MM.1S (cell line): ENCODE results near the gene UBE2R2.
A peak's percentile ranks its signal among the peaks of the same experiment; 100 is the strongest.
"Not testable (repeated sequence)": the region's sequence is repeated elsewhere in the genome, so short reads cannot be mapped to it uniquely, and the experiment has no call there.

Source experiments
- DNase-seq: peaks from one replicate; pipeline ENCODE4 v3.0.0-alpha.2; 2015
- H2AFZ ChIP-seq: fragments of 300-600 bp; sonication (generic); 2 replicates; pipeline ENCODE4 v1.6.0; 2016; ENCODE audit warnings: antibody characterized with exemption, low read length
- H3F3A ChIP-seq: fragments of 300-600 bp; sonication (generic); 2 replicates; pipeline ENCODE4 v1.6.1; 2016; ENCODE audit warnings: mild to moderate bottlenecking, antibody characterized with exemption, low read length, moderate library complexity, mixed read lengths; ENCODE audit not compliant: insufficient read depth
- H3K27ac ChIP-seq: fragments of 300-600 bp; sonication (generic); 2 replicates; pipeline ENCODE4 v1.5.1; 2016; ENCODE audit warnings: mild to moderate bottlenecking, low read length
- H3K27me3 ChIP-seq: fragments of 300-600 bp; sonication (generic); replicated peaks from 2 replicates; pipeline ENCODE4 v1.6.0; 2016; ENCODE audit warnings: low read length; ENCODE audit not compliant: insufficient read depth
- H3K36me3 ChIP-seq: fragments of 300-600 bp; sonication (generic); replicated peaks from 2 replicates; pipeline ENCODE4 v1.6.1; 2016; ENCODE audit warnings: mild to moderate bottlenecking, low read length, mixed read lengths; ENCODE audit not compliant: insufficient read depth
- H3K4me1 ChIP-seq: fragments of 300-600 bp; sonication (generic); 2 replicates; pipeline ENCODE4 v1.6.1; 2016; ENCODE audit warnings: low read length, mixed read lengths
- H3K4me2 ChIP-seq: fragments of 300-600 bp; sonication (generic); 2 replicates; pipeline ENCODE4 v1.6.0; 2016; ENCODE audit warnings: low read depth, low read length
- H3K4me3 ChIP-seq: fragments of 300-600 bp; sonication (generic); 2 replicates; pipeline ENCODE4 v1.5.1; 2016; ENCODE audit warnings: low read length, mixed read lengths
- H3K79me2 ChIP-seq: fragments of 300-600 bp; sonication (generic); 2 replicates; pipeline ENCODE4 v1.6.1; 2016; ENCODE audit warnings: mixed run types, low read length, mixed read lengths
- H3K9ac ChIP-seq: fragments of 300-600 bp; sonication (generic); 2 replicates; pipeline ENCODE4 v1.6.1; 2016; ENCODE audit warnings: low read length, mixed read lengths
- H3K9me2 ChIP-seq: fragments of 300-600 bp; sonication (generic); replicated peaks from 2 replicates; pipeline ENCODE4 v1.6.1; 2016; ENCODE audit warnings: mild to moderate bottlenecking, low read length, mixed read lengths; ENCODE audit not compliant: insufficient read depth
- H3K9me3 ChIP-seq: fragments of 300-600 bp; sonication (generic); replicated peaks from 2 replicates; pipeline ENCODE4 v1.6.1; 2016; ENCODE audit warnings: mild to moderate bottlenecking, low read length, mixed read lengths; ENCODE audit not compliant: insufficient read depth
- H4K20me1 ChIP-seq: fragments of 300-600 bp; sonication (generic); 2 replicates; pipeline ENCODE4 v1.6.1; 2016; ENCODE audit warnings: mild to moderate bottlenecking, low read length, moderate library complexity, mixed read lengths; ENCODE audit not compliant: insufficient read depth
- CTCF ChIP-seq: fragments of 300-600 bp; sonication (generic); IDR thresholded peaks from 2 replicates; pipeline ENCODE4 v1.5.1; 2016; ENCODE audit warnings: antibody characterized with exemption, low read length, mixed read lengths
- EZH2 ChIP-seq: fragments of 300-600 bp; sonication (generic); optimal IDR thresholded peaks from 2 replicates; pipeline ENCODE3; 2017; ENCODE audit warnings: low read depth, mild to moderate bottlenecking, antibody characterized with exemption, low read length, mixed read lengths
- EZH2phosphoT487 ChIP-seq: fragments of 300-600 bp; sonication (generic); IDR thresholded peaks from 2 replicates; pipeline ENCODE4 v1.6.1; 2018; ENCODE audit warnings: antibody characterized with exemption, low read length

The UBE2R2 gene

GRCh38 chr9:33820231-33820745, 3.3 kb downstream of the UBE2R2 start:
- no peaks in the 10 kb centered on the region for H4K20me1 ChIP-seq
- H3K9ac ChIP-seq = no peak overlapping the region

GRCh38 chr9:33823801-33824200, 6.8 kb downstream of the UBE2R2 start:
- Histone ChIP-seq H4K20me1 (no peaks in the 10 kb centered on the region), H2AFZ (no peak overlapping the region), H3K4me2 (peak overlapping the region; percentile 65), H3K9ac (no peak overlapping the region), H3K4me1 (peaks cover 4% of the 10 kb centered on the region; the same call in 1 of the 2 replicates), H3K4me3 (0 out of 2 replicates have a peak overlapping the region, but pooled peaks have one; percentile 4), H3K9me2 (no peaks in the 10 kb centered on the region), H3K27ac (peak overlapping the region; percentile 22; the same call in 1 of the 2 replicates), H3K79me2 (peaks cover 94% of the 10 kb centered on the region), H3K27me3 (no peaks in the 10 kb centered on the region), H3K9me3 (no peaks in the 10 kb centered on the region), H3K36me3 (no peaks in the 10 kb centered on the region), H3F3A (peaks cover 8% of the 10 kb centered on the region)
- TF ChIP-seq EZH2 = no peak
- TF ChIP-seq EZH2phosphoT487 = no peak
- DNase-seq = peak; percentile 27

More at GRCh38 chr9:33820231-33820745, 3.3 kb downstream of the UBE2R2 start:
- no peak for DNase-seq
- H3K36me3 ChIP-seq = no peaks in the 10 kb centered on the region
- H3K4me1 ChIP-seq = peaks cover 12% of the 10 kb centered on the region
- no peaks in the 10 kb centered on the region for H3K9me2 ChIP-seq
- no peak overlapping the region for H3K4me3 ChIP-seq
- peaks cover 14% of the 10 kb centered on the region for H3F3A ChIP-seq
- no peak overlapping the region for H3K4me2 ChIP-seq
- TF ChIP-seq EZH2phosphoT487 (no peak), EZH2 (no peak)
- H3K27me3 ChIP-seq = no peaks in the 10 kb centered on the region
- no peak overlapping the region for H2AFZ ChIP-seq
- H3K79me2 ChIP-seq = peaks cover 81% of the 10 kb centered on the region
- H3K27ac ChIP-seq = no peak overlapping the region
- no peaks in the 10 kb centered on the region for H3K9me3 ChIP-seq

GRCh38 chr9:33827285-33827684, 10.3 kb downstream of the UBE2R2 start:
- H3F3A ChIP-seq, H3K9me3 ChIP-seq, H3K9ac ChIP-seq, H3K36me3 ChIP-seq, H3K27ac ChIP-seq, H3K4me1 ChIP-seq, H2AFZ ChIP-seq, DNase-seq, H3K9me2 ChIP-seq, H3K4me3 ChIP-seq, H4K20me1 ChIP-seq, H3K27me3 ChIP-seq, H3K4me2 ChIP-seq: not testable (repeated sequence)
- H3K79me2 ChIP-seq = peaks cover 93% of the 10 kb centered on the region

GRCh38 chr9:33829641-33830230, 12.8 kb downstream of the UBE2R2 start:
- H3F3A ChIP-seq, H3K9me2 ChIP-seq, H3K27me3 ChIP-seq, H3K27ac ChIP-seq, H2AFZ ChIP-seq, H4K20me1 ChIP-seq, H3K4me3 ChIP-seq, H3K4me1 ChIP-seq, DNase-seq, H3K36me3 ChIP-seq, H3K9me3 ChIP-seq, H3K9ac ChIP-seq, H3K4me2 ChIP-seq: not testable (repeated sequence)
- peaks cover 91% of the 10 kb centered on the region for H3K79me2 ChIP-seq

- H3K9ac ChIP-seq = no peak overlapping the region
- H3K79me2 ChIP-seq = peaks cover 92% of the 10 kb centered on the region
- no peak overlapping the region for H3K4me3 ChIP-seq
- no peaks in the 10 kb centered on the region for H3K9me3 ChIP-seq
- H3K27me3 ChIP-seq = no peaks in the 10 kb centered on the region
- 0 out of 2 replicates have a peak, but pooled peaks cover 7% of the 10 kb centered on the region for H4K20me1 ChIP-seq
- H3K4me2 ChIP-seq = no peak overlapping the region
- H3K27ac ChIP-seq = no peak overlapping the region
- no peak for TF ChIP-seq CTCF
- no peak for TF ChIP-seq EZH2
- TF ChIP-seq EZH2phosphoT487 = no peak
- H2AFZ ChIP-seq = no peak overlapping the region
- no peaks in the 10 kb centered on the region for H3F3A ChIP-seq
- H3K4me1 ChIP-seq = no peaks in the 10 kb centered on the region
- no peak for DNase-seq
- H3K9me2 ChIP-seq = no peaks in the 10 kb centered on the region
- no peaks in the 10 kb centered on the region for H3K36me3 ChIP-seq
These were observed 18.8 kb downstream of the UBE2R2 start for GRCh38 chr9:33835625-33836260.

GRCh38 chr9:33836261-33836660, 19.3 kb downstream of the UBE2R2 start:
- not testable (repeated sequence) for H3K4me1 ChIP-seq, H3K27me3 ChIP-seq, H3K27ac ChIP-seq, H3K9ac ChIP-seq, DNase-seq, H3F3A ChIP-seq, H3K4me3 ChIP-seq, H3K36me3 ChIP-seq, H3K4me2 ChIP-seq, H4K20me1 ChIP-seq, H2AFZ ChIP-seq, H3K9me3 ChIP-seq, H3K9me2 ChIP-seq
- H3K79me2 ChIP-seq = peaks cover 92% of the 10 kb centered on the region
